Raji (cell line): ENCODE data around the gene HSPA13.

Source experiments
- POLR2A ChIP-seq: IDR thresholded peaks from 2 replicates; pipeline ENCODE4 v1.6.1; 2011; ENCODE audit warnings: low read depth, low read length, control low read depth; ENCODE audit not compliant: insufficient read depth

The HSPA13 gene

DNA sequence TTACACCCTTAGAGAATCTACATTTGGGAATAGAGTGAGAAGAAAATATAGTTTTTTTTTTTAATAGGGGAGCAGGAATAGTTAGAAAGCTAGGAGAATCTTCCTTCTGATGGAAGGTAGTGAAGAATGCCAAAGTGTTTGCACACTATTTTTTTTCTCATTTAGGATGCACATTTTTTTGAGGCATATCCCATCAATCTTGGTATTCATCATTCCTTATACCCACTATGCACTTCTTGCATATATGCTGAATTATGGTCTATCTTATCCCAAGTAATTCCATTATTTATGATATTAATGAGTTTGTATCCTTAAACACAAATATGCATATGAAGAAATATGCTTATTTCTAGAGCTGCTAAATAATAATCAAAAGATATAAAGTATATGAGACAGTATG is 28.4 kb downstream of the HSPA13 start:
- no peak for TF ChIP-seq POLR2A

DNA sequence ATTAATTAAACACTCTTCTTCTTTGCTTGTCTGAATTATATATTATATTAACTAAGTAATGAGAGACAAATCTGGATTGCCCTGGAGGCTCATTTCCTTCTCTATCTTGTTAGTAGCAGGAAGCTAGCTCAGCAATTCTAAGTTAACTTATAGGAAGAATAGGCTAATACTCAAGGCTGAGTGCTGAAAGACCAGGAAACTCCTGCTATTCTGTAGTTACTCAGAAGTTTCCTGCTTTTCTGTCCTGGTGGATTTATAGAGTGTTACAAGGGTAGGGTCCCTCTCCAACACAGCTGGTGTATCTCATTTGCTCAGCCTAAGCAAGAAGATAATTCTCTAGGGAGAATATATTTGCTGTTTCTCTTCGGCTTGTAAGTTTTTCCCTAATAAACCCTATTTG is 29.2 kb downstream of the HSPA13 start:
- TF ChIP-seq POLR2A, result no peak

DNA sequence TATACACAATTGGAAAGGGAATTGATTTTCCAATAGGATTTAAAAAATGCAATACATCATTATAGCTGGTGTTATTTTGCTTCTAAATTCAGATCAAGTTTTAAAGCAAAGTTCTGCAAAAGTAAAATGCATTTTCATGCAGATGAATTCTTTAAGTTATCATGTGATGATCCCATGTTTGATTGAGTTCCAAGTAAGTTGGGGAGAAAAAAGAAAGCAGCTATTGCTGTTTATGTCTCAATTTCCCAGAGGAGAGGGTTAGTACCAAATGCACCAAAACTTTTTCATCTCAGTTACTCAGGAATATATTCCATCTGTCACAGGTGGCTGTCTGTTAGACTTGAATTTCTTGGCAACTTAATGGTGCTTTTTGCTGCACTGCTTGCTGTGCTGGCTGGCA is 29.7 kb downstream of the HSPA13 start:
- TF ChIP-seq POLR2A, result no peak

DNA sequence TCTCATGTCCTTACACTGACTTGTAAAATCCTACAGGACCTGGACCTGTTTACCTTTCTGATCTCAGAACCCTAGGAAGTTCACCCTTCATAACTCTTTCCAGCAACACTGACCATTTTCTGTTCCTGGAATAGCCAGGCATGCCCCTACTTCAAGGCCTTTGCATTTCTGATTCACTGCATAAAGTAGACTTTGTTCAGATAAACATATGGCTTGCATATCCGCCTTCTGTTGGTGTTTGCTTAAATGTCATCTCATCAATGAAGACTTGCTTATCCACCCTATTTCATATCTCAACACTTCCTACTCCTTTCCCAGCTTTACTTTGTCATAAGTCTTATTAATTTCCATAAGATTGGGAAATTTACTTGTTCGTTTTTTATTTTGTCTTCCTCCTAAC is 57.4 kb downstream of the HSPA13 start:
- TF ChIP-seq POLR2A, result no peak
